Panc1 (cell line): ENCODE data around the gene NOL9. TPM values are rescaled to one million over a fixed set of nuclear protein-coding genes. Genes with fewer than 3 reads are reported as not detected.

ENCODE experiments used
- ATAC-seq: fragments of 200-7000 bp; cut with Tn5 transposase; 2 replicates; pipeline ENCODE4 v1.9.1; 2020; ENCODE audit warnings: mild to moderate bottlenecking, moderate library complexity
- BruUV-seq: library from RNA; stranded (reverse); fragments of 400-500 nt; replicated peaks from 2 replicates; lab custom pipeline; 2021; lab: Mats Ljungman, UMichigan
- CTCF ChIA-PET: fragments of 300-600 bp; sonication (Branson Sonifier 250); formaldehyde crosslinking; loops from one replicate; lab custom pipeline; 2022; ENCODE audit warnings: antibody characterized with exemption; lab: Charles Lee
- POLR2A ChIA-PET: fragments of 300-600 bp; sonication (Branson Sonifier 250); formaldehyde crosslinking; loops from one replicate; lab custom pipeline; 2022; ENCODE audit warnings: antibody characterized with exemption; lab: Charles Lee
- DNase-seq: peaks from one replicate; pipeline ENCODE4 v3.0.0-alpha.2; 2010; ENCODE audit warnings: low read depth, low spot score
- H3K27ac ChIP-seq: 2 replicates; pipeline ENCODE4 v1.5.1; 2011; ENCODE audit warnings: mild to moderate bottlenecking, low read length, inconsistent platforms
- H3K27me3 ChIP-seq: fragments of 200-500 bp; sonication (Bioruptor generic); 2 replicates; pipeline ENCODE4 v1.6.0; 2014; ENCODE audit warnings: low read length, inconsistent platforms; ENCODE audit not compliant: control insufficient read depth, insufficient read depth
- H3K36me3 ChIP-seq: fragments of 200-500 bp; sonication (Bioruptor generic); 2 replicates; pipeline ENCODE4 v1.5.1; 2014; ENCODE audit warnings: inconsistent platforms, mild to moderate bottlenecking, low read length, moderate library complexity; ENCODE audit not compliant: control insufficient read depth, insufficient read depth
- H3K4me1 ChIP-seq: 2 replicates; pipeline ENCODE4 v1.5.1; 2011; ENCODE audit warnings: inconsistent platforms, mild to moderate bottlenecking, low read length, moderate library complexity; ENCODE audit not compliant: control insufficient read depth, insufficient read depth
- H3K4me3 ChIP-seq, 2 experiments: 2 replicates each; pipeline ENCODE4 v1.5.1; 2011 to 2012; ENCODE audit warnings: low read depth in 2 of 2, low read length in 2 of 2, mild to moderate bottlenecking in 2 of 2, inconsistent platforms in 1 of 2, moderate library complexity in 1 of 2
- H3K9me3 ChIP-seq: fragments of 200-500 bp; sonication (Bioruptor generic); 2 replicates; pipeline ENCODE4 v1.5.1; 2014; ENCODE audit warnings: low read depth, mild to moderate bottlenecking, inconsistent platforms, low read length, moderate library complexity; ENCODE audit not compliant: control insufficient read depth, insufficient read depth
- CTCF ChIP-seq: fragments of 450-650 bp; IDR thresholded peaks from 2 replicates; pipeline ENCODE4 v1.5.1; 2017; ENCODE audit warnings: mild to moderate bottlenecking
- POLR2AphosphoS5 ChIP-seq: IDR thresholded peaks from 2 replicates; pipeline ENCODE4 v1.6.1; 2012; ENCODE audit warnings: mild to moderate bottlenecking, low read depth, low read length, moderate library complexity
- REST ChIP-seq, 2 experiments: IDR thresholded peaks; 2 replicates each; pipeline ENCODE4 v1.6.1; 2011 to 2012; ENCODE audit warnings: low read depth in 2 of 2, control low read depth in 1 of 2, low read length in 1 of 2, mild to moderate bottlenecking in 1 of 2, moderate library complexity in 1 of 2; ENCODE audit not compliant: insufficient read depth in 1 of 2
- SIN3A ChIP-seq: IDR thresholded peaks from 2 replicates; pipeline ENCODE4 v1.6.1; 2012; ENCODE audit warnings: low read depth, mild to moderate bottlenecking, low read length, moderate library complexity, borderline replicate concordance; ENCODE audit not compliant: insufficient read depth
- TCF7L2 ChIP-seq: IDR thresholded peaks from 2 replicates; pipeline ENCODE4 v1.6.1; 2011; ENCODE audit warnings: mild to moderate bottlenecking, low read depth, low read length, inconsistent platforms
- in situ Hi-C: cut with HindIII; loops from 2 replicates; pipeline ENCODE4 v1.10.0; 2016; ENCODE audit warnings: low sequenced_read_pairs, low pct_unique_long_range_greater_than_20kb
- intact Hi-C: fragments of 100-400 bp; cut with micrococcal nuclease; formaldehyde crosslinking; loops from one replicate; pipeline ENCODE4 v1.10.0; 2022; ENCODE audit not compliant: unreplicated experiment
- total RNA-seq: library from RNA; stranded (reverse); gene quantifications from one replicate; pipeline ENCODE4 v1.2.1, GENCODE V29; 2021; ENCODE audit not compliant: unreplicated experiment

NOL9 gene
- total RNA-seq, 1 experiment from 2014 or later = 46.4 TPM

- no TSS peak for BruUV-seq
- in situ Hi-C loops = no loop called here
- Histone ChIP-seq H3K36me3 (no peaks in the 10 kb centered on the region), H3K4me1 (peaks cover 13% of the 10 kb centered on the region), H3K9me3 (no peaks in the 10 kb centered on the region), H3K4me3 (peak overlapping the region; percentile 54 to 59), H3K27me3 (no peaks in the 10 kb centered on the region), H3K27ac (no peak overlapping the region)
- ATAC-seq (peak; percentile 72), DNase-seq (no peak)
- intact Hi-C loops = no loop called here
- ChIA-PET POLR2A (no interaction called here), CTCF (no interaction called here)
- TF ChIP-seq TCF7L2 (no peak), POLR2AphosphoS5 (no peak), CTCF (no peak), SIN3A (no peak), REST (IDR thresholded peaks at IDR 0.05; ENCODE audit: insufficient read depth in 1 of 2, low read depth in 2 of 2, low read length in 1 of 2) (no peak)
Measured at GRCh38 chr1:6497215-6497866, 57.0 kb downstream of the NOL9 start.

GRCh38 chr1:6496890-6497214 lies 57.5 kb downstream of the NOL9 start:
- Histone ChIP-seq H3K27me3 (no peaks in the 10 kb centered on the region), H3K36me3 (no peaks in the 10 kb centered on the region), H3K9me3 (no peaks in the 10 kb centered on the region), H3K4me1 (peaks cover 17% of the 10 kb centered on the region), H3K4me3 (peak overlapping the region; percentile 54 to 59), H3K27ac (peak overlapping the region; percentile 44; the same call in 1 of the 2 replicates)
- ChIA-PET POLR2A (no interaction called here), CTCF (no interaction called here)
- ATAC-seq (no peak), DNase-seq (no peak)
- in situ Hi-C loops (no loop called here), intact Hi-C loops (no loop called here)
- no TSS peak for BruUV-seq
- TF ChIP-seq POLR2AphosphoS5 = no peak
- no peak for TF ChIP-seq TCF7L2
- no peak for TF ChIP-seq REST (IDR thresholded peaks at IDR 0.05; ENCODE audit: insufficient read depth in 1 of 2, low read depth in 2 of 2, low read length in 1 of 2)
- no peak for TF ChIP-seq SIN3A
- TF ChIP-seq CTCF = no peak
